Measurements from ENCODE around the gene POLR2E.

- TF ChIP-seq GABPA (IDR thresholded peaks at IDR 0.05; ENCODE audit: low read depth) (no peak), NFYB (IDR thresholded peaks at IDR 0.05; ENCODE audit: insufficient read depth, low read depth, low read length) (no peak)
These were observed 23.8 kb upstream of the POLR2E start for GRCh38 chr19:1118999-1119398.

Data from GM12878 (cell line).